SK-N-DZ (cell line): ENCODE data around the gene GPHN.
A peak's percentile ranks its signal among the peaks of the same experiment; 100 is the strongest.

Experiments
- DNase-seq: peaks from one replicate; pipeline ENCODE4 v3.0.0-alpha.2; 2015; ENCODE audit warnings: low spot score

GPHN gene

GRCh38 chr14:66923251-66923650, 415.3 kb downstream of the GPHN start:
- DNase-seq: no peak

- DNase-seq: peak; percentile 2
These were observed 431.5 kb downstream of the GPHN start for GRCh38 chr14:66939409-66939808.

GRCh38 chr14:66944872-66945271, 436.9 kb downstream of the GPHN start:
- peak; percentile 9 for DNase-seq

- DNase-seq: no peak
These were observed 447.2 kb downstream of the GPHN start for GRCh38 chr14:66955159-66955558.

GRCh38 chr14:66959437-66960050, 451.6 kb downstream of the GPHN start:
- no peak for DNase-seq

- no peak for DNase-seq
These were observed 457.9 kb downstream of the GPHN start for GRCh38 chr14:66965831-66966230.

- no peak for DNase-seq
These were observed 464.5 kb downstream of the GPHN start for GRCh38 chr14:66972469-66972868.

GRCh38 chr14:66974397-66975025, 466.6 kb downstream of the GPHN start:
- no peak for DNase-seq

- no peak for DNase-seq
These were observed 467.3 kb downstream of the GPHN start for GRCh38 chr14:66975251-66975650.

- no peak for DNase-seq
These were observed 471.4 kb downstream of the GPHN start for GRCh38 chr14:66979101-66979974.

- no peak for DNase-seq
These were observed 474.3 kb downstream of the GPHN start for GRCh38 chr14:66982247-66982646.

GRCh38 chr14:66992776-66993175, 484.8 kb downstream of the GPHN start:
- no peak for DNase-seq

- DNase-seq: no peak
These were observed 485.6 kb downstream of the GPHN start for GRCh38 chr14:66993512-66993911.

GRCh38 chr14:66998013-66998412, 490.1 kb downstream of the GPHN start:
- no peak for DNase-seq

- no peak for DNase-seq
These were observed 492.0 kb downstream of the GPHN start for GRCh38 chr14:66999978-67000377.

- no peak for DNase-seq
These were observed 495.2 kb downstream of the GPHN start for GRCh38 chr14:67002994-67003753.

- DNase-seq: no peak
These were observed 496.6 kb downstream of the GPHN start for GRCh38 chr14:67004521-67004920.

- no peak for DNase-seq
These were observed 502.7 kb downstream of the GPHN start for GRCh38 chr14:67010602-67011001.

- DNase-seq: no peak
These were observed 508.9 kb downstream of the GPHN start for GRCh38 chr14:67016856-67017255.

- DNase-seq: no peak
These were observed 510.8 kb downstream of the GPHN start for GRCh38 chr14:67018720-67019119.

GRCh38 chr14:67019796-67020195, 511.8 kb downstream of the GPHN start:
- no peak for DNase-seq
